GM19452 (cell line): ENCODE data around the gene TP53BP1.

ENCODE experiments used
- ATAC-seq: cut with Tn5 transposase; IDR thresholded peaks from one replicate; pipeline ENCODE4 v1.9.1; 2021; ENCODE audit not compliant: unreplicated experiment

TP53BP1 gene

GRCh38 chr15:43370310-43370974 is 122.5 kb downstream of the TP53BP1 start:
- ATAC-seq: peak; percentile 30

- no peak for ATAC-seq
Measured at GRCh38 chr15:43361313-43361903, 131.5 kb downstream of the TP53BP1 start.

- no peak for ATAC-seq
Measured at GRCh38 chr15:43360821-43361220, 132.1 kb downstream of the TP53BP1 start.
